ENCODE data around the gene MEOX2. TPM values are rescaled to one million over a fixed set of nuclear protein-coding genes. Genes with fewer than 3 reads are reported as not detected.
A peak's percentile ranks its signal among the peaks of the same experiment; 100 is the strongest.

MEOX2 gene
- total RNA-seq, 1 donor from 2014 or later = not detected

- Mint-ChIP-seq H3K4me3 (ENCODE audit: unreplicated experiment) (peak overlapping the region; percentile 74), H3K27me3 (ENCODE audit: low read depth, unreplicated experiment) (peaks cover 51% of the 10 kb centered on the region), H3K27ac (ENCODE audit: unreplicated experiment) (no peak overlapping the region), H3K36me3 (ENCODE audit: low read depth, unreplicated experiment) (no peaks in the 10 kb centered on the region), H3K9me3 (ENCODE audit: unreplicated experiment) (no peaks in the 10 kb centered on the region), H3K4me1 (ENCODE audit: low read depth, unreplicated experiment) (peaks cover 15% of the 10 kb centered on the region)
- H2AFZ ChIP-seq (ENCODE audit: low read depth, low read length) = peak overlapping the region; percentile 51
- H3K9me3 ChIP-seq (ENCODE audit: insufficient read depth, low read depth, low read length) = peaks cover 3% of the 10 kb centered on the region
- no peak overlapping the region for H3K27ac ChIP-seq (ENCODE audit: low read depth, low read length)
- no peak overlapping the region for H3K9ac ChIP-seq (ENCODE audit: low read length)
- peaks cover 19% of the 10 kb centered on the region for H3K4me1 ChIP-seq (ENCODE audit: insufficient read depth, low read length)
- FAIRE-seq (no peak), DNase-seq (ENCODE audit: low read depth) (no peak)
- H3K36me3 ChIP-seq (ENCODE audit: insufficient read depth, low read length) = no peaks in the 10 kb centered on the region
- H3K4me3 ChIP-seq (ENCODE audit: insufficient read depth, low read depth, low read length) = peak overlapping the region; percentile 41
- H4K20me1 ChIP-seq (ENCODE audit: insufficient read depth, low read length) = no peaks in the 10 kb centered on the region
- TF ChIP-seq, protein P1, sequence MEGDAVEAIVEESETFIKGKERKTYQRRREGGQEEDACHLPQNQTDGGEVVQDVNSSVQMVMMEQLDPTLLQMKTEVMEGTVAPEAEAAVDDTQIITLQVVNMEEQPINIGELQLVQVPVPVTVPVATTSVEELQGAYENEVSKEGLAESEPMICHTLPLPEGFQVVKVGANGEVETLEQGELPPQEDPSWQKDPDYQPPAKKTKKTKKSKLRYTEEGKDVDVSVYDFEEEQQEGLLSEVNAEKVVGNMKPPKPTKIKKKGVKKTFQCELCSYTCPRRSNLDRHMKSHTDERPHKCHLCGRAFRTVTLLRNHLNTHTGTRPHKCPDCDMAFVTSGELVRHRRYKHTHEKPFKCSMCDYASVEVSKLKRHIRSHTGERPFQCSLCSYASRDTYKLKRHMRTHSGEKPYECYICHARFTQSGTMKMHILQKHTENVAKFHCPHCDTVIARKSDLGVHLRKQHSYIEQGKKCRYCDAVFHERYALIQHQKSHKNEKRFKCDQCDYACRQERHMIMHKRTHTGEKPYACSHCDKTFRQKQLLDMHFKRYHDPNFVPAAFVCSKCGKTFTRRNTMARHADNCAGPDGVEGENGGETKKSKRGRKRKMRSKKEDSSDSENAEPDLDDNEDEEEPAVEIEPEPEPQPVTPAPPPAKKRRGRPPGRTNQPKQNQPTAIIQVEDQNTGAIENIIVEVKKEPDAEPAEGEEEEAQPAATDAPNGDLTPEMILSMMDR (IDR thresholded peaks at IDR 0.05; ENCODE audit: insufficient read depth, low read depth, low read length) = no peak
- TF ChIP-seq EZH2 (IDR thresholded peaks at IDR 0.05; ENCODE audit: insufficient read depth, low read length) = no peak
- no peaks in the 10 kb centered on the region for H3K79me2 ChIP-seq (ENCODE audit: insufficient read depth, low read length)
- peak overlapping the region; percentile 81 for H3K4me2 ChIP-seq (ENCODE audit: low read length)
- peaks cover 62% of the 10 kb centered on the region for H3K27me3 ChIP-seq (ENCODE audit: insufficient read depth, low read length)
Observed at GRCh38 chr7:15686957-15687545, 568 bp upstream of the MEOX2 start.

GRCh38 chr7:15685358-15686294 is 857 bp downstream of the MEOX2 start:
- Mint-ChIP-seq H3K4me1 (ENCODE audit: low read depth, unreplicated experiment) (peaks cover 15% of the 10 kb centered on the region), H3K4me3 (ENCODE audit: unreplicated experiment) (peak overlapping the region; percentile 74), H3K36me3 (ENCODE audit: low read depth, unreplicated experiment) (no peaks in the 10 kb centered on the region), H3K9me3 (ENCODE audit: unreplicated experiment) (no peaks in the 10 kb centered on the region), H3K27ac (ENCODE audit: unreplicated experiment) (no peak overlapping the region), H3K27me3 (ENCODE audit: low read depth, unreplicated experiment) (peaks cover 51% of the 10 kb centered on the region)
- Histone ChIP-seq H3K9me3 (ENCODE audit: insufficient read depth, low read depth, low read length) (peaks cover 3% of the 10 kb centered on the region), H3K36me3 (ENCODE audit: insufficient read depth, low read length) (no peaks in the 10 kb centered on the region), H3K4me2 (ENCODE audit: low read length) (peak overlapping the region; percentile 81), H4K20me1 (ENCODE audit: insufficient read depth, low read length) (no peaks in the 10 kb centered on the region), H3K4me1 (ENCODE audit: insufficient read depth, low read length) (peaks cover 19% of the 10 kb centered on the region), H3K9ac (ENCODE audit: low read length) (no peak overlapping the region), H2AFZ (ENCODE audit: low read depth, low read length) (peak overlapping the region; percentile 51), H3K79me2 (ENCODE audit: insufficient read depth, low read length) (no peaks in the 10 kb centered on the region), H3K27ac (ENCODE audit: low read depth, low read length) (no peak overlapping the region), H3K27me3 (ENCODE audit: insufficient read depth, low read length) (peaks cover 62% of the 10 kb centered on the region), H3K4me3 (ENCODE audit: insufficient read depth, low read depth, low read length) (peak overlapping the region; percentile 36)
- peak; percentile 78 for TF ChIP-seq EZH2 (IDR thresholded peaks at IDR 0.05; ENCODE audit: insufficient read depth, low read length)
- TF ChIP-seq, protein P1 (IDR thresholded peaks at IDR 0.05; ENCODE audit: insufficient read depth, low read depth, low read length) = no peak
- DNase-seq (ENCODE audit: low read depth) = peak; percentile 7
- no peak for FAIRE-seq

All from astrocyte (in vitro differentiated cells and primary cell).